T-helper 1 cell (primary cell): Measurements from ENCODE around the gene TBX15.

ENCODE experiments used
- DNase-seq, 5 donors: peaks; one replicate each; pipeline ENCODE4 v3.0.0-alpha.2; 2012 to 2020

Gene TBX15

DNA sequence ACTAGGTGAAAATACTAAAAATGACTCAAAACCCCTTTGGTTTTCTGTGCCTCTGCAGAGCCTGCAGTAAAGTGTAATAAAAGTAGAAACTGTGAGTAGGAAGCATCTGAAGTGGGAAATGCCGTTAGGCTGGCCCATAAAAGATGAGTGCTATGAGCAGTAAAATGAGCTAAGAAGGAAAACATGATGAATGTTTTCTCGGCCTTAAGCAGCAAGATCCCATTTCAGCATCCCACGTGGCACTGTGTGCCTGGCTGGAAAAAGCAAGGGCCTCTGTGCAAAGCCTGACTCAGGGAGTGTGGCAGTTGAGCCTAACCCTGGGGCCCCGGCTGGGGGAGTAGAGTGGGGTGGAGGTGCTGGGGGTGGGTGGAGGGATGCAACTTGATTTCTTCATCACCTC, 109.5 kb downstream of the TBX15 start:
- DNase-seq: no peak

GRCh38 chr1:118877668-118878396, 110.3 kb downstream of the TBX15 start:
- no peak for DNase-seq

DNA sequence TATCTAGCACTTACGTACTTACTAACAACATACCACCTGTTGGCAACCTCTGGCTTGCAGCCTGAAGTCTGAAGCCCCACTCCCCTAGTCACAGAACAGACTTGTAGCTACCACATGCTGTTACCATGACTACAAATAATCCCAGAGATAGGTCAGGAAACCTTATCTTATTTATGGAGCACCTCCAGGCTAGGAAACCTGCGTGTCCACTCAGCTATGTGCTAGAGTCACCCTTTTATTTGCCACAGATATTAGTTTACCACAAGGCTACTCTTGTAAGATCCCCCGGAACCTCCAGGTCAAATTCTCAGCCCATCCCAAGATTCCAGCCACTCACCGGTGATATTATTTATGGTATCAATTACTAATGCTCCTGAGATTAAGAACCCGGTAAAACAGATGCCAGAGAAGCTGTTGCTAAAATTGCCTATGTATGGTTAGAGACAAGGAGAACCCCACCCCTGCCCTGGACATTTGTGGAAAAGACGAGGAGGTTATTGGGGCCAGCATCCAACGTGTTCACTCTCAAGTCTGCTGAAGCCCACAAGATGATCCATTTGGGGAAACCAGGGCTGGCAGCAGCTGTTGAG, 116.5 kb downstream of the TBX15 start:
- DNase-seq: no peak

- no peak for DNase-seq
These were observed 119.8 kb downstream of the TBX15 start for GRCh38 chr1:118868387-118868786.

DNA sequence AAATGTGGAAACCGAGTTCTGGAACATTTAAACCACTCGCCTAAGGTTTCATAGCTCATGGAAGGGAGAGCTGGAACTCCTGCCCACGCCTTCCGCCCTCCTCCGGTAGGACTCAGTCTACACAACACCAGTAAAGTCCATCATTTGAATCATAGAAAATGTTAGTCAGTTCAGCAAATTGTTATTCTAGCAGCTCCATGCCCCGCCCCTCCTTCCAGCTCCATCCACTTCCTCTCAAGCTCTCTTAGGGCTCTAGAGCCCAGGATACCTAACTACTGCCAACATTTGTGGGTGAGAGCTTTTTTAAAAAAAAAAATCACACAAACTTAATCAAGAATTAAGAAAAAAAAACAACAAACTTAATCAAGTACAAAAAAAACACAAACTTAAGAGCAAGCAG, 121.8 kb downstream of the TBX15 start:
- DNase-seq: no peak

DNA sequence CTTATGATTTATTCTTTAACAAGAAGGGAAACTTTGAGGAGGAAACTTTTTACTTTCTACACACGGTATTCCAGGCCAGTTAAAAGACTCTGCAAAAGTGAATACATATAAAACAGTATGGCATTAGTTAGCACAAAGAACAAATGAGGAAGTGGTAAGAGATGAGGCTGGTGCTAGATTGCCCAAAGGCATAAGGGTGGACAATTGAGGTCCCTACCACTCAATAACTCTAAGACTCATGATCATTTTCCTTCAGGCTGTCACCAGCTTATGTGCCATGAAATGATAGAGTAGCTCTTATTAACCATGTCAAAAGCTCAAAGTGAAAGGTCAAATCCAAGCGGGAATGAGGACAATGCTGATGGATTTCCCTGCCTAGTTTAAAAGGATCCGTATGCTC, 124.5 kb downstream of the TBX15 start:
- no peak for DNase-seq

DNA sequence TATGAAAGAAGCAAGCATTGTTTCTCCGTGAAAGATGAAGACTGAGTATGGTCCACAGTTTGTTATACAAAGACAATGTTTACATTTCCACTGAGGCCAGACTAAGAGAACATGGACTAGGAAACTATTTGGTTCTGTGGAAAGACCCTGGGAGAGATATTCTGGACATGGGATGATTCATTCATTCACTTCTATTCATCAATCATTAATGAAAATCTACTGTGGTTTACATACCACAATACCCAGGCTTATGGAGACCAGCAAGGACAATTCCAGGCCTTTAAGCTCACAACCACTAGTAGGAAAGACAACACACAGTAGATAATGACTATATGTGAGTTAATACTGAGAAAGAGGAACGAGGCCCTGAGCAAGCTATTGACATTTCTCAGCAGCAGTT, 125.4 kb downstream of the TBX15 start:
- no peak for DNase-seq

- no peak for DNase-seq
These were observed 126.9 kb downstream of the TBX15 start for GRCh38 chr1:118861216-118861615.

- DNase-seq: no peak
These were observed 128.1 kb downstream of the TBX15 start for GRCh38 chr1:118859999-118860398.

GRCh38 chr1:118846443-118846842, 141.7 kb downstream of the TBX15 start:
- no peak for DNase-seq

DNA sequence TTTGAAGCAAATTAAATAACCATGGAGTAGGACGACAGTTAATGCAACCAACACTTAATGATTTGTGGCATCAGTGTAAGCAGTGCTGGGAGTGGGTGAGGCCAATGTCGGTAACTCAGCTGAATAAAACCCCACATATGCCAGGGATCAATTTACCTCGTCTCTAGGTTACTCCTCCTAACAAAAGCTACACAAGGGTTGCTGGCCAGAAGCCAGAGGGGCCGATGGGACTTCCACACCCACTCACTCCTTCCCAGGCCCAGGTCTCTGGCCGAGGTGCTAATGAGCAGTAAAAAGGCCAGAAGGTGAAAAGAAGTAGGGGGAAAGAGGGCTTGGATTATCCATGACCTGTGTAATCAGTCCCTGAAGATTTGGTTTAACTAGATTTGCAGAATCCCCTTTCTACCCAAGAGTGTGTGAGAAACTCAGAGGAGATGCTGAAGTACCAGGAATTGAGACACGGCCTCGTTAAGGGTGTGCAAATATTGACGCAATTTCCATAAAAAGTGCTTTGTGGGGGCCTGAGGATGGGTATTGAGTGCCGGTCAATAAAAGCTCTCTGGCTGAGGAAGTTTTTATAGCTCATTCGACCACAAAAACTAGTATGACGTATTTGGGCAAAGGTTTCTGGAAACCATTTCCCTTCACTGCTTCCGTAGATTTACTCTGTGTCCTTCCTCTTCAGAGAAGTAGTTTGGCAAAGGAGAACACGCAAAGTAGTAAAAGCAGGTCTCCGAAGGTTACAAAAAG, 145.5 kb downstream of the TBX15 start:
- no peak for DNase-seq

- DNase-seq: no peak
These were observed 146.6 kb downstream of the TBX15 start for GRCh38 chr1:118841521-118841920.
